ENCODE measurements around the gene ARAP3. TPM values are rescaled to one million over a fixed set of nuclear protein-coding genes. Genes with fewer than 3 reads are reported as not detected.
A peak's percentile ranks its signal among the peaks of the same experiment; 100 is the strongest.

Gene ARAP3
- total RNA-seq, 1 donor = 2.2 TPM

GRCh38 chr5:141686648-141687416 lies 4.8 kb upstream of the ARAP3 start:
- Histone ChIP-seq H3K4me3 (ENCODE audit: insufficient read depth, low read length) (no peak overlapping the region), H3K36me3 (ENCODE audit: insufficient read depth, low read length) (no peaks in the 10 kb centered on the region), H2AFZ (ENCODE audit: low read length) (no peak overlapping the region), H3K79me2 (ENCODE audit: insufficient read depth, low read length) (no peaks in the 10 kb centered on the region), H3K4me2 (ENCODE audit: insufficient read depth, low read length) (no peak overlapping the region), H4K20me1 (ENCODE audit: insufficient read depth, low read length) (no peaks in the 10 kb centered on the region), H3K9me3 (ENCODE audit: low read depth, low read length) (no peaks in the 10 kb centered on the region), H3K27ac (ENCODE audit: low read depth, low read length) (no peak overlapping the region), H3K4me1 (ENCODE audit: insufficient read depth, low read length) (peaks cover 2% of the 10 kb centered on the region), H3K27me3 (ENCODE audit: insufficient read depth, low read length) (peaks cover 25% of the 10 kb centered on the region)
- DNase-seq (ENCODE audit: insufficient read length, low spot score, missing footprints) = peak; percentile 21
- TF ChIP-seq, protein P1, sequence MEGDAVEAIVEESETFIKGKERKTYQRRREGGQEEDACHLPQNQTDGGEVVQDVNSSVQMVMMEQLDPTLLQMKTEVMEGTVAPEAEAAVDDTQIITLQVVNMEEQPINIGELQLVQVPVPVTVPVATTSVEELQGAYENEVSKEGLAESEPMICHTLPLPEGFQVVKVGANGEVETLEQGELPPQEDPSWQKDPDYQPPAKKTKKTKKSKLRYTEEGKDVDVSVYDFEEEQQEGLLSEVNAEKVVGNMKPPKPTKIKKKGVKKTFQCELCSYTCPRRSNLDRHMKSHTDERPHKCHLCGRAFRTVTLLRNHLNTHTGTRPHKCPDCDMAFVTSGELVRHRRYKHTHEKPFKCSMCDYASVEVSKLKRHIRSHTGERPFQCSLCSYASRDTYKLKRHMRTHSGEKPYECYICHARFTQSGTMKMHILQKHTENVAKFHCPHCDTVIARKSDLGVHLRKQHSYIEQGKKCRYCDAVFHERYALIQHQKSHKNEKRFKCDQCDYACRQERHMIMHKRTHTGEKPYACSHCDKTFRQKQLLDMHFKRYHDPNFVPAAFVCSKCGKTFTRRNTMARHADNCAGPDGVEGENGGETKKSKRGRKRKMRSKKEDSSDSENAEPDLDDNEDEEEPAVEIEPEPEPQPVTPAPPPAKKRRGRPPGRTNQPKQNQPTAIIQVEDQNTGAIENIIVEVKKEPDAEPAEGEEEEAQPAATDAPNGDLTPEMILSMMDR (IDR thresholded peaks at IDR 0.05; ENCODE audit: extremely low read depth, low read depth, low read length) = no peak

- TF ChIP-seq, protein P1 (IDR thresholded peaks at IDR 0.05; ENCODE audit: extremely low read depth, low read depth, low read length) = no peak
These were observed 3.6 kb upstream of the ARAP3 start for GRCh38 chr5:141685591-141685990.

DNA sequence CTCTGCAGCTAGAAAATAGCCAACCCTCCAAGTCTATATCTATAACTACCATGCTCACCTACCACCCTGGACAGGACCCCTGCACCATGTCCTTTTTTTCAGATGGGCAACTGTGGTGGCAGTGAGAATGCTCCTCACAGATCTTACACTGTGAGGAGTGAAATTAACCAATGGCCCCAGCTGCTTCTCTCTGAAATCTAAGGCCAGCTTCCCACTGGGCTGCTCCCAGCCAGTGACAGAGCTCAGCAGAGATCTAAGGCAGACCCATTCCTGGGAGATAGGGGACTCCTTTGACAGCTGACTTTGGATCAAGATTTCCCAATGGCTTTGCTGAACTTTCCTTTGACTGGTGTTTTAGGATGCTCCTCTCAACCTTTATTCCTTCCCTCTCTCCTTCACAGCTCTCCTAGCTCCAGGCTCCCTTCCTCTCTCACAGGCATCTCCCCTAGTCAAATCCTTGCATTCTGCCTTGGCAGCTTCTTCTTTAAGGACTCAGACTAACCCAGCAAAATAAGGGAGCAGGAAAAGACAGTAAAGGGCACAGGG lies 1.6 kb upstream of the ARAP3 start:
- peak; percentile 68 for DNase-seq (ENCODE audit: insufficient read length, low spot score, missing footprints)
- Histone ChIP-seq H3K9me3 (ENCODE audit: low read depth, low read length) (no peaks in the 10 kb centered on the region), H3K79me2 (ENCODE audit: insufficient read depth, low read length) (no peaks in the 10 kb centered on the region), H3K4me3 (ENCODE audit: insufficient read depth, low read length) (no peak overlapping the region), H3K27ac (ENCODE audit: low read depth, low read length) (no peak overlapping the region), H3K36me3 (ENCODE audit: insufficient read depth, low read length) (no peaks in the 10 kb centered on the region), H3K27me3 (ENCODE audit: insufficient read depth, low read length) (no peaks in the 10 kb centered on the region), H3K4me2 (ENCODE audit: insufficient read depth, low read length) (no peak overlapping the region), H4K20me1 (ENCODE audit: insufficient read depth, low read length) (no peaks in the 10 kb centered on the region), H3K4me1 (ENCODE audit: insufficient read depth, low read length) (peaks cover 15% of the 10 kb centered on the region), H2AFZ (ENCODE audit: low read length) (no peak overlapping the region)
- TF ChIP-seq, protein P1 (IDR thresholded peaks at IDR 0.05; ENCODE audit: extremely low read depth, low read depth, low read length) = no peak

More at GRCh38 chr5:141685591-141685990, 3.6 kb upstream of the ARAP3 start:
- no peak overlapping the region for H3K4me3 ChIP-seq (ENCODE audit: insufficient read depth, low read length)
- H2AFZ ChIP-seq (ENCODE audit: low read length) = no peak overlapping the region
- H3K27ac ChIP-seq (ENCODE audit: low read depth, low read length) = no peak overlapping the region
- DNase-seq (ENCODE audit: insufficient read length, low spot score, missing footprints) = peak; percentile 41
- no peaks in the 10 kb centered on the region for H3K79me2 ChIP-seq (ENCODE audit: insufficient read depth, low read length)
- peaks cover 13% of the 10 kb centered on the region for H3K4me1 ChIP-seq (ENCODE audit: insufficient read depth, low read length)
- no peak overlapping the region for H3K4me2 ChIP-seq (ENCODE audit: insufficient read depth, low read length)
- no peaks in the 10 kb centered on the region for H3K36me3 ChIP-seq (ENCODE audit: insufficient read depth, low read length)
- H3K27me3 ChIP-seq (ENCODE audit: insufficient read depth, low read length) = peaks cover 13% of the 10 kb centered on the region
- no peaks in the 10 kb centered on the region for H4K20me1 ChIP-seq (ENCODE audit: insufficient read depth, low read length)
- no peaks in the 10 kb centered on the region for H3K9me3 ChIP-seq (ENCODE audit: low read depth, low read length)

GRCh38 chr5:141681295-141681694 lies 735 bp downstream of the ARAP3 start:
- Histone ChIP-seq H3K27me3 (ENCODE audit: insufficient read depth, low read length) (no peaks in the 10 kb centered on the region), H3K36me3 (ENCODE audit: insufficient read depth, low read length) (no peaks in the 10 kb centered on the region), H3K4me3 (ENCODE audit: insufficient read depth, low read length) (peak overlapping the region; percentile 55), H3K4me2 (ENCODE audit: insufficient read depth, low read length) (peak overlapping the region; percentile 69), H3K9me3 (ENCODE audit: low read depth, low read length) (no peaks in the 10 kb centered on the region), H4K20me1 (ENCODE audit: insufficient read depth, low read length) (no peaks in the 10 kb centered on the region), H2AFZ (ENCODE audit: low read length) (peak overlapping the region; percentile 53), H3K79me2 (ENCODE audit: insufficient read depth, low read length) (no peaks in the 10 kb centered on the region), H3K4me1 (ENCODE audit: insufficient read depth, low read length) (peaks cover 15% of the 10 kb centered on the region), H3K27ac (ENCODE audit: low read depth, low read length) (peak overlapping the region; percentile 60)
- TF ChIP-seq, protein P1 (IDR thresholded peaks at IDR 0.05; ENCODE audit: extremely low read depth, low read depth, low read length) = no peak
- DNase-seq (ENCODE audit: insufficient read length, low spot score, missing footprints) = no peak
